ENCODE results near the gene EMP2.

The EMP2 gene

DNA sequence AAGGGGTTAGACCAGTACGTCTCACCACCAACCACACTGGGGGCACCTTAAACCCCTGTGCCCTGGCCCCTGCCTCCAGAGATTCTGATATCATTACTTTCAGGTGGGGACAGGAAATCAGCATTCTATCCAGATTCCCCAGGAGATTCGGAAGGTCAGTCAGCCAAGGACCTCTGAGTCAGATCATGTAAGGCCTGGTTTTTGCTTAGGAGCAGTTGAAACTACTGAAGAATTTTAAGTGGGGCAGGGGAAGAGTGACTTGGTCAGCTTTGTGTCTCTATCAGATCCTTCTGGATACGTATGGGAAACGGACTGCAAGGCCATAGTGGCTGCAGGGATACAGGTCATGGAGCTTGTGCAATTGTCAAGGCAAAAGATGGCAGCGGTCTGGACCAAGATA, 9.0 kb downstream of the EMP2 start:
- ChIA-PET POLR2A (no interaction called here), CTCF (interaction anchor here (0.6 kb wide), 2 partner anchors 313 to 1309 kb away, joined by 3 read pairs; no protein-coding TSS in a partner anchor)

DNA sequence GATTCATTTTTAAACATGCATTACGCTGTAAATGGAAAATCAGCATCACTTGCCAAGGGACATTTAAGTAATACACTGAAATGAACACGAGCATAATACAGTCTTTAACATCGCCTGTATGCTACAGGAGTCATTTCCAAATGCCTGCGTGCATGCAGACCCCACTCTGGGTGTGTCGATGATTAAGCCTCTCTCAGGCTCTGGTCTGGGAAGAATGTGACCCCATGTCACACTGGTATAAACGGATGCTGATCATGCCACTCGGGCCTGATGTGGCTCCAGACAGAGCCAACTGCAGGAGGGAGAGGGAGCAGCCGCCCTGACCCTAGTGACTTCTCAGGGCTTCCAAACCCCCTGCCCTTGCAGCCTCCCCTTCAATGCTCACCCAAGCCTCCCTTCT, 10.8 kb downstream of the EMP2 start:
- TF ChIP-seq ZFP41 (tag by site-specific recombination; IDR thresholded peaks at IDR 0.05; ENCODE audit: borderline replicate concordance): no peak
- TF ChIP-seq GLI2 (tag by site-specific recombination; IDR thresholded peaks at IDR 0.05; ENCODE audit: borderline replicate concordance, low read depth): no peak
- TF ChIP-seq ZNF169 (tag by site-specific recombination; IDR thresholded peaks at IDR 0.05): no peak
- no peak for TF ChIP-seq ZNF140 (tag by site-specific recombination; IDR thresholded peaks at IDR 0.05)
- no peak for TF ChIP-seq ZNF701 (tag by site-specific recombination; IDR thresholded peaks at IDR 0.05)
- no peak for TF ChIP-seq ZNF623 (tag by site-specific recombination; IDR thresholded peaks at IDR 0.05)
- TF ChIP-seq ZBTB21 (tag by site-specific recombination; IDR thresholded peaks at IDR 0.05): no peak
- no peak for TF ChIP-seq ZNF366 (tag by site-specific recombination; conservative IDR thresholded peaks at IDR 0.05)
- TF ChIP-seq ZNF514 (tag by site-specific recombination; IDR thresholded peaks at IDR 0.05): no peak
- no peak for TF ChIP-seq ZNF843 (tag by site-specific recombination; IDR thresholded peaks at IDR 0.05)
- TF ChIP-seq ZNF280D (tag by site-specific recombination; IDR thresholded peaks at IDR 0.05): no peak
- no peak for TF ChIP-seq ZNF184 (tag by site-specific recombination; IDR thresholded peaks at IDR 0.05)
- no peak for TF ChIP-seq ZNF529 (tag by site-specific recombination; IDR thresholded peaks at IDR 0.05; ENCODE audit: insufficient replicate concordance)
- TF ChIP-seq ZNF549 (tag by site-specific recombination; IDR thresholded peaks at IDR 0.05): no peak
- no peak for TF ChIP-seq YY2 (tag by site-specific recombination; IDR thresholded peaks at IDR 0.05)
- no peak for TF ChIP-seq KLF9 (tag by site-specific recombination; IDR thresholded peaks at IDR 0.05; ENCODE audit: low read depth)
- TF ChIP-seq, protein P1, sequence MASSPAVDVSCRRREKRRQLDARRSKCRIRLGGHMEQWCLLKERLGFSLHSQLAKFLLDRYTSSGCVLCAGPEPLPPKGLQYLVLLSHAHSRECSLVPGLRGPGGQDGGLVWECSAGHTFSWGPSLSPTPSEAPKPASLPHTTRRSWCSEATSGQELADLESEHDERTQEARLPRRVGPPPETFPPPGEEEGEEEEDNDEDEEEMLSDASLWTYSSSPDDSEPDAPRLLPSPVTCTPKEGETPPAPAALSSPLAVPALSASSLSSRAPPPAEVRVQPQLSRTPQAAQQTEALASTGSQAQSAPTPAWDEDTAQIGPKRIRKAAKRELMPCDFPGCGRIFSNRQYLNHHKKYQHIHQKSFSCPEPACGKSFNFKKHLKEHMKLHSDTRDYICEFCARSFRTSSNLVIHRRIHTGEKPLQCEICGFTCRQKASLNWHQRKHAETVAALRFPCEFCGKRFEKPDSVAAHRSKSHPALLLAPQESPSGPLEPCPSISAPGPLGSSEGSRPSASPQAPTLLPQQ (tag by site-specific recombination; IDR thresholded peaks at IDR 0.05): no peak
- Histone ChIP-seq H3K4me3 (ENCODE audit: low read depth, low read length) (no peak overlapping the region), H3K9me3 (ENCODE audit: control insufficient read depth, insufficient read depth, low read depth, low read length) (no peaks in the 10 kb centered on the region), H3K36me3 (ENCODE audit: control insufficient read depth in 2 of 2, insufficient read depth in 1 of 2, low read length in 2 of 2) (peaks cover 0 to 3% of the 10 kb centered on the region in 2 experiments; a peak in 2 of 3 replicates), H3K4me1 (ENCODE audit: control insufficient read depth, insufficient read depth, low read length) (no peaks in the 10 kb centered on the region), H3K27ac (ENCODE audit: extremely low read depth, low read depth, low read length) (no peak overlapping the region)
- CTCF ChIA-PET: no interaction called here
- POLR2A ChIA-PET: no interaction called here

More for the DNA sequence above, 9.0 kb downstream of the EMP2 start:
- Histone ChIP-seq H3K4me1 (ENCODE audit: control insufficient read depth, insufficient read depth, low read length) (no peaks in the 10 kb centered on the region), H3K36me3 (ENCODE audit: control insufficient read depth in 2 of 2, insufficient read depth in 1 of 2, low read length in 2 of 2) (peaks cover 0 to 3% of the 10 kb centered on the region in 2 experiments; a peak in 2 of 3 replicates), H3K9me3 (ENCODE audit: control insufficient read depth, insufficient read depth, low read depth, low read length) (no peaks in the 10 kb centered on the region), H3K4me3 (ENCODE audit: low read depth, low read length) (no peak overlapping the region), H3K27ac (ENCODE audit: extremely low read depth, low read depth, low read length) (no peak overlapping the region)
- TF ChIP-seq OVOL3 (tag by site-specific recombination; IDR thresholded peaks at IDR 0.05) (no peak), PBX3 (CRISPR knock-in tag; IDR thresholded peaks at IDR 0.05) (no peak), GLIS2 (tag by site-specific recombination; IDR thresholded peaks at IDR 0.05) (no peak), ZNF121 (tag by site-specific recombination; IDR thresholded peaks at IDR 0.05) (no peak), BCL11B (tag by site-specific recombination; IDR thresholded peaks at IDR 0.05; ENCODE audit: low read depth) (no peak), ZNF513 (tag by site-specific recombination; IDR thresholded peaks at IDR 0.05) (no peak), ZNF596 (tag by site-specific recombination; IDR thresholded peaks at IDR 0.05) (no peak), GLI2 (tag by site-specific recombination; IDR thresholded peaks at IDR 0.05; ENCODE audit: borderline replicate concordance, low read depth) (no peak), ZIC2 (tag by site-specific recombination; IDR thresholded peaks at IDR 0.05) (no peak), ZNF391 (tag by site-specific recombination; IDR thresholded peaks at IDR 0.05; ENCODE audit: borderline replicate concordance, low read depth) (no peak), ZNF658 (tag by site-specific recombination; IDR thresholded peaks at IDR 0.05) (no peak), KLF16 (tag by site-specific recombination; IDR thresholded peaks at IDR 0.05) (no peak)
